Breast epithelium (tissue), 4 donors: Measurements from ENCODE around the gene TMCO4. TPM values are rescaled to one million over a fixed set of nuclear protein-coding genes. Genes with fewer than 3 reads are reported as not detected.

Experiments used
- DNase-seq, 2 donors: peaks; one replicate each; pipeline ENCODE4 v3.0.0-alpha.2; 2019; ENCODE audit warnings: low spot score in 2 of 2
- H3K27ac ChIP-seq, 2 donors: fragments of 200-600 bp; sonication (generic) in 1 of 2; one replicate each; pipeline ENCODE4 v1.5.1; 2016 to 2019; ENCODE audit warnings: mild to moderate bottlenecking in 1 of 2
- H3K27me3 ChIP-seq, 2 donors: fragments of 200-600 bp; sonication (generic) in 1 of 2; one replicate each; pipeline versions ENCODE4 v1.5.1 to v1.6.0; 2017 to 2019; ENCODE audit warnings: control low read depth in 1 of 2, mild to moderate bottlenecking in 1 of 2
- H3K36me3 ChIP-seq: fragments of 200-600 bp; one replicate; pipeline ENCODE4 v1.5.1; 2019
- H3K4me1 ChIP-seq, 2 donors: fragments of 200-600 bp; sonication (generic); one replicate each; pipeline ENCODE4 v1.5.1; 2016 to 2019; ENCODE audit warnings: control low read depth in 1 of 2
- H3K4me3 ChIP-seq, 3 donors: fragments of 200-600 bp; sonication (generic); 1 replicate in 2 of 3; 2 replicates in 1 of 3; pipeline ENCODE4 v1.5.1; 2016 to 2019; ENCODE audit warnings: mild to moderate bottlenecking in 3 of 3, moderate library complexity in 2 of 3
- H3K9me3 ChIP-seq, 2 donors: fragments of 200-600 bp; sonication (generic) in 1 of 2; one replicate each; pipeline ENCODE4 v1.5.1; 2016 to 2019; ENCODE audit warnings: control low read depth in 1 of 2
- POLR2A ChIP-seq: fragments of 450-650 bp; IDR thresholded peaks from one replicate; pipeline ENCODE4 v1.6.1; 2016; ENCODE audit warnings: antibody characterized with exemption, mild to moderate bottlenecking, moderate library complexity
- POLR2AphosphoS5 ChIP-seq, 3 donors: sonication (generic); formaldehyde crosslinking; IDR thresholded peaks; one replicate each; pipeline ENCODE4 v1.6.1; 2017; ENCODE audit warnings: antibody characterized with exemption in 3 of 3
- intact Hi-C: fragments of 100-400 bp; cut with DNase I; formaldehyde crosslinking; loops from one replicate; pipeline ENCODE4 v1.15.1; 2023; ENCODE audit warnings: low total_unique reads
- total RNA-seq, 3 donors: library from RNA; depleted of rRNA; stranded (reverse); fragments of >200 nt; gene quantifications; one replicate each; pipeline ENCODE4 v1.1.0, GENCODE V29; 2016
- TF ChIP-seq, protein P1 (sequence below), 3 donors: fragments of 450-650 bp; IDR thresholded peaks; one replicate each; pipeline ENCODE4 v1.5.1; 2016 to 2017; ENCODE audit warnings: antibody characterized with exemption in 3 of 3, mild to moderate bottlenecking in 3 of 3, moderate library complexity in 3 of 3

Gene TMCO4
- total RNA-seq, 3 donors from 2014 or later, result 26.7 to 44.2 (median 34.1) TPM

DNA sequence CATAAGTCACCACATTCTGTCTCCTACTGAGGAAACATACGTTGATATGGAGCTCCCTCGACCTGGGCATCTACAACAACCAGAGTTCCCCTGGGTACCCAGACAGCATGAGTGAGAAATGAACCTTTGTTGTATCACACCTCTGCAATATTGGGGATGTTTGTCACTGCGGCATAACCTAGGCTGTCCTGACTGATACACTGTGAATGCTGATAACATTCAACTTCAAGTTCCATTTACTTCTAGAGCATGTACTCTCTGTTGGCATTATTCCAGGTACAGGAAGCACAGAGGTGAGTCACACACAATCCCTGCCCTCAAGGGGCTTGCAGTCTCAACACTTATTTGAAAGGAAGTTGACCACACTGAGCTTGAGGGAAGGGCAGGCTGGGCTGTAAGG, 69.5 kb downstream of the TMCO4 start:
- H3K36me3 ChIP-seq, result no peaks in the 10 kb centered on the region
- H3K27ac ChIP-seq, result no peak overlapping the region
- intact Hi-C loops, result no loop called here

DNA sequence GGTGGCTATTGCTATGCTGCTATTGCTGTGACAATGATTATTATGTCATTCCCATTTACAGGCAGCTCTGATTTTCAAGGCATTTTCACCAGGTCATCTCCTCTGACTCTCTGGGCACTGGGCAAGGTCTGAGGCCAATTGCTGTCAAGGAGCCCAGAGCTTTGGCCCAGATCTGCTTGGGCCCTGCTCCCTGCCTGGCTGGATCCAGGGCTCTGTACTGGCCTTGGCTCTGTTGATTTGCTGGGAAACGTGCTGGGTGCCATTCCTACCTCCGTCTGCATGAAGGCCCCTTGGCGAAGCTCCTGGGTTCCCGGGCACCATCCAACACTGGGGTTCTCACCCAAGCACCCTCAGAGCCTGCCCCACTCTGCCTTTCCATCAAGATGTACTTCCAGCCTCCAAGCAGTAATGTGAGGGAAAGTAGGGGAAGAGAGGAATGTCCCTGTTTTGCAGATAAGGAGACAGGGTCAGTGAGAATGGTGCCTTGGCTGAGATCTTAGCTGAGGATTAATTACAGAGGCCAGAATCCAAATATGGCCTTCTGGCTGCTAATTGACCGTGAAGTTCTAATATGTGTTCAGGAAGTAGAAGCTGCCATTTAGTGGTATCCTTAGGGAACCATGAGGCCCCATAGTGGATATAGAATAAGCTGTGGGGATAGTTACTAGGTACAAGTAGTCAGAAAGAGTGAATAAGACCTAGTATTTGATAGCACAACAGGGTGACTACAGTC, 71.1 kb downstream of the TMCO4 start:
- H3K9me3 ChIP-seq, result peaks cover 0 to 4% of the 10 kb centered on the region in 2 donors
- intact Hi-C loops, result loop anchor here (5.0 kb wide), 1 partner anchor 441 kb away; the partner anchor contains the start of gene AKR7A3
- H3K36me3 ChIP-seq, result no peaks in the 10 kb centered on the region

More for the DNA sequence above, 69.5 kb downstream of the TMCO4 start:
- Histone ChIP-seq H3K4me1 (no peaks in the 10 kb centered on the region), H3K4me3 (no peak overlapping the region), H3K27me3 (no peaks in the 10 kb centered on the region), H3K9me3 (peaks cover 0 to 4% of the 10 kb centered on the region in 2 donors)
- TF ChIP-seq POLR2A, result no peak
- TF ChIP-seq, protein P1, sequence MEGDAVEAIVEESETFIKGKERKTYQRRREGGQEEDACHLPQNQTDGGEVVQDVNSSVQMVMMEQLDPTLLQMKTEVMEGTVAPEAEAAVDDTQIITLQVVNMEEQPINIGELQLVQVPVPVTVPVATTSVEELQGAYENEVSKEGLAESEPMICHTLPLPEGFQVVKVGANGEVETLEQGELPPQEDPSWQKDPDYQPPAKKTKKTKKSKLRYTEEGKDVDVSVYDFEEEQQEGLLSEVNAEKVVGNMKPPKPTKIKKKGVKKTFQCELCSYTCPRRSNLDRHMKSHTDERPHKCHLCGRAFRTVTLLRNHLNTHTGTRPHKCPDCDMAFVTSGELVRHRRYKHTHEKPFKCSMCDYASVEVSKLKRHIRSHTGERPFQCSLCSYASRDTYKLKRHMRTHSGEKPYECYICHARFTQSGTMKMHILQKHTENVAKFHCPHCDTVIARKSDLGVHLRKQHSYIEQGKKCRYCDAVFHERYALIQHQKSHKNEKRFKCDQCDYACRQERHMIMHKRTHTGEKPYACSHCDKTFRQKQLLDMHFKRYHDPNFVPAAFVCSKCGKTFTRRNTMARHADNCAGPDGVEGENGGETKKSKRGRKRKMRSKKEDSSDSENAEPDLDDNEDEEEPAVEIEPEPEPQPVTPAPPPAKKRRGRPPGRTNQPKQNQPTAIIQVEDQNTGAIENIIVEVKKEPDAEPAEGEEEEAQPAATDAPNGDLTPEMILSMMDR (IDR thresholded peaks at IDR 0.05), result no peak
- no peak for TF ChIP-seq POLR2AphosphoS5 (IDR thresholded peaks at IDR 0.05)
- DNase-seq, result no peak

DNA sequence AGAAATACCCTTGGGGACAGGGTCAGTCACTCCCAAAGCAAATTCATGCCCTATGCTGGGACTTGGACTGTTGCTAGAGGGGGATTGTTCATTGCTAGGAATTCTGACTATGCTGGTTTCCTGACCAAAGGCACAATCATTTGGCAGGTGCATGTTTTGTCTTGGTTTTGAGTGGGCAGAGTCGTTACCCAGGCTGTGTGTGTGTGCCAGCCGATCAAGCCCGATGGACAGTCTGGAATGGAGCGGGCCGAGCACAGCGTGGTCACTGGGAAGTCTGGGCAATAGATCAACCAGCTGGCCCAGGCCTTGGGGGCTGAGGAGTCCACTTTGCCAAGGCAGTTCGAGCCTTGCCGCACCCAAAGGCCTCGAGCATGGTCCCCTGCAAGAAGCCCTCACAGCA, 74.1 kb downstream of the TMCO4 start:
- TF ChIP-seq POLR2AphosphoS5 (IDR thresholded peaks at IDR 0.05), result no peak
- TF ChIP-seq POLR2A, result no peak
- TF ChIP-seq, protein P1 (IDR thresholded peaks at IDR 0.05), result no peak
- Histone ChIP-seq H3K27me3 (no peaks in the 10 kb centered on the region), H3K27ac (no peak overlapping the region), H3K36me3 (no peaks in the 10 kb centered on the region), H3K4me1 (no peaks in the 10 kb centered on the region), H3K9me3 (peaks cover 0 to 4% of the 10 kb centered on the region in 2 donors), H3K4me3 (no peak overlapping the region)
- intact Hi-C loops, result loop anchor here (5.0 kb wide), 1 partner anchor 438 kb away; the partner anchor contains the start of gene AKR7A3
- DNase-seq, result no peak

More for the DNA sequence above, 71.1 kb downstream of the TMCO4 start:
- H3K4me3 ChIP-seq, result no peak overlapping the region
- H3K27me3 ChIP-seq, result no peaks in the 10 kb centered on the region
- H3K4me1 ChIP-seq, result no peaks in the 10 kb centered on the region
- no peak for DNase-seq
- TF ChIP-seq POLR2A, result no peak
- no peak for TF ChIP-seq POLR2AphosphoS5 (IDR thresholded peaks at IDR 0.05)
- H3K27ac ChIP-seq, result no peak overlapping the region

DNA sequence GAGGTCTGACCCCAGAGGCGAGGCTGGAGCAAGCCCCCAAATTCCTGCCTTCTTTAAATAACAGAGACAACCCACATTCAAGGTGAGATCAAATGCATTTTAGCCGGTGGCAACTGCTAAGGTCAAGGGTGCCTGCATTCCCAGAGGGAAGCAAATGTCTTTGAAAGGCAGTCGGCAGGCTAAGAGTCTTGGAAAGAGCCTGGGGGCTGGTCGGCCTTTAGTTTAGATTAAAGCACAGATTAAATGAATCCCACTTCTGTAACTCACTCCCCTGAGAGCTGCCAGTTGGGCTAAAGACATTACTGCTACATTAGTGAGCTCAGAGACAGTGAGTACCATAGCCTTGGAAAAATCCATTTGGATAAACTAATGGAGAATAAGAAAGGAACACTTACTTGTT, 75.8 kb downstream of the TMCO4 start:
- Histone ChIP-seq H3K27ac (no peak overlapping the region), H3K4me3 (no peak overlapping the region), H3K9me3 (no peaks in the 10 kb centered on the region), H3K4me1 (no peaks in the 10 kb centered on the region), H3K36me3 (no peaks in the 10 kb centered on the region), H3K27me3 (no peaks in the 10 kb centered on the region)
- DNase-seq, result no peak
- intact Hi-C loops, result no loop called here
- no peak for TF ChIP-seq POLR2AphosphoS5 (IDR thresholded peaks at IDR 0.05)
- TF ChIP-seq POLR2A, result no peak
- TF ChIP-seq, protein P1 (IDR thresholded peaks at IDR 0.05), result no peak

GRCh38 chr1:19720973-19721372, 78.7 kb downstream of the TMCO4 start:
- no peak overlapping the region for H3K4me3 ChIP-seq
- no peaks in the 10 kb centered on the region for H3K36me3 ChIP-seq
- no peaks in the 10 kb centered on the region for H3K9me3 ChIP-seq
- H3K4me1 ChIP-seq, result no peaks in the 10 kb centered on the region
- H3K27me3 ChIP-seq, result no peaks in the 10 kb centered on the region
- no peak for DNase-seq
- H3K27ac ChIP-seq, result no peak overlapping the region
- intact Hi-C loops, result loop anchor here (2.0 kb wide), 1 partner anchor 30 kb away; no protein-coding TSS in a partner anchor
- TF ChIP-seq POLR2A, result no peak
- TF ChIP-seq POLR2AphosphoS5 (IDR thresholded peaks at IDR 0.05), result no peak
- TF ChIP-seq, protein P1 (IDR thresholded peaks at IDR 0.05), result no peak
